Measurements from ENCODE around the gene CNTF.

DNA sequence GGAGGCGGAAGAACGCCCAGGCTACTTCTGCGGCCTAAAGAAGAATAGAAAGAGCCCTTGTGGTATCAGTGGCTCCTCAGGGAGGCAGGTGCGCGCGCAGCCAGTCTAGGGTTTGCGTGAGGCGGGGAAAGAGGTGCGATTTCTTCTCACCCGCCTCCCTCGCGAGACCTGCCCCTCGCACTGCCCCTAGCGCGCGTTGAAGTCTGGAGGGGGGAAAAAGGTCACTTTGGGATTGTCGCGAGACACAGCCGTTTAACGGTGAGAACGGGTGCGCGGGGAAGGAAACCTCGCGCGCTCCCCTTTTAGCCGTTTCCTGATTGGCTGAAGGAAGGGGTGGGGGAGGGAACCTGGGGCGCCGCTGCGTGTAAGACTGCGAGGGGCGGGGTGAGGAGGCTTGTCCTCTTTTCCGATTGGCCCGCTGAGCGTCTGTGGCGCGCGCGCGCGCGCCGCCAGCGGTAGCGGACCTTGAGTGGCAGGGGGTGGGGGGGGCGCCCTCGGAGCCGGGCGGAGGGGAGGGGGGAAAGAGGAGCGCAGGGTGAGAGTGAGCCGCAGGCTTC is 43.8 kb upstream of the CNTF start, which contains the start of gene ZFP91:
- TF ChIP-seq POLR2AphosphoS5 (IDR thresholded peaks at IDR 0.05; ENCODE audit: low read length): peak; percentile 35; the same call in 1 of the 2 replicates
- TF ChIP-seq STAT1 (conservative IDR thresholded peaks at IDR 0.05): no peak
- TF ChIP-seq, protein P1, sequence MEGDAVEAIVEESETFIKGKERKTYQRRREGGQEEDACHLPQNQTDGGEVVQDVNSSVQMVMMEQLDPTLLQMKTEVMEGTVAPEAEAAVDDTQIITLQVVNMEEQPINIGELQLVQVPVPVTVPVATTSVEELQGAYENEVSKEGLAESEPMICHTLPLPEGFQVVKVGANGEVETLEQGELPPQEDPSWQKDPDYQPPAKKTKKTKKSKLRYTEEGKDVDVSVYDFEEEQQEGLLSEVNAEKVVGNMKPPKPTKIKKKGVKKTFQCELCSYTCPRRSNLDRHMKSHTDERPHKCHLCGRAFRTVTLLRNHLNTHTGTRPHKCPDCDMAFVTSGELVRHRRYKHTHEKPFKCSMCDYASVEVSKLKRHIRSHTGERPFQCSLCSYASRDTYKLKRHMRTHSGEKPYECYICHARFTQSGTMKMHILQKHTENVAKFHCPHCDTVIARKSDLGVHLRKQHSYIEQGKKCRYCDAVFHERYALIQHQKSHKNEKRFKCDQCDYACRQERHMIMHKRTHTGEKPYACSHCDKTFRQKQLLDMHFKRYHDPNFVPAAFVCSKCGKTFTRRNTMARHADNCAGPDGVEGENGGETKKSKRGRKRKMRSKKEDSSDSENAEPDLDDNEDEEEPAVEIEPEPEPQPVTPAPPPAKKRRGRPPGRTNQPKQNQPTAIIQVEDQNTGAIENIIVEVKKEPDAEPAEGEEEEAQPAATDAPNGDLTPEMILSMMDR (IDR thresholded peaks at IDR 0.05 in 2 of 3, conservative IDR thresholded peaks at IDR 0.05 in 1 of 3; ENCODE audit: control insufficient read depth in 2 of 3, extremely low read depth in 1 of 3, insufficient read depth in 1 of 3, low read depth in 3 of 3, low read length in 3 of 3): no peak
- TF ChIP-seq SP1 (IDR thresholded peaks at IDR 0.05; ENCODE audit: low read depth, low read length): peak; percentile 49

All from GM12878 (cell line).